Choroid plexus epithelial cell (primary cell): ENCODE results near the gene CST9L.

Source experiments
- DNase-seq: peaks from one replicate; pipeline ENCODE4 v3.0.0-alpha.2; 2010; ENCODE audit warnings: low read depth
- H3K4me3 ChIP-seq: 2 replicates; pipeline ENCODE4 v1.5.1; 2011; ENCODE audit warnings: low read depth, mild to moderate bottlenecking, control low read depth, low read length, moderate library complexity
- CTCF ChIP-seq: conservative IDR thresholded peaks from 2 replicates; pipeline ENCODE4 v1.5.1; 2011; ENCODE audit warnings: low read depth, mild to moderate bottlenecking, control low read depth, inconsistent platforms, low read length, moderate library complexity

Gene CST9L

GRCh38 chr20:23568320-23568970, at the start of gene CST9L:
TSS of gene CST9L (minus strand) at chr20:23568484. CDS start at chr20:23568450, 34 bp downstream.
- no peak within 1 kb of the TSS for H3K4me3 ChIP-seq
- TF ChIP-seq CTCF = no peak
- DNase-seq = no peak

- TF ChIP-seq CTCF = no peak
- no peak overlapping the region for H3K4me3 ChIP-seq
- DNase-seq = no peak
These were observed 45.9 kb upstream of the CST9L start for GRCh38 chr20:23614163-23614562.

DNA sequence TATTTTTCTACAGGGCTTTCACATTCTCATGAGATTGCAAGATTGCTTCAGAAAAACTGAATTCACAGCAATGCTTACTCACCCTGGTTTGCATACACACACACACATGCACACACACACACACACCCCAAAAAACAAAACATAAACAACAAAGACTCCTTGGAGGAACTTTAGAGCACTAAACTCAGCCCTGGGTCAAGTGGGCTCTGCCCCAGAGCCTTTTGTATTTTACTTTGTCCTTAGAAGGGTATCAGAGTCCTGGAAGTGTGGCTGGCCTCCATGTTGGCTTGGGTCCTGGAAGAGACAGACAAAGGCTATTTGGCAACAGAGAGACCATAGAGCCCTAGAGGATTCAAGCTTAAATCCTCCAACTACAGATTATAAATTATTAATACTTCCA, 45.4 kb upstream of the CST9L start:
- no peak for DNase-seq
- TF ChIP-seq CTCF = no peak
- H3K4me3 ChIP-seq = no peak overlapping the region

- DNase-seq = no peak
- TF ChIP-seq CTCF = no peak
- H3K4me3 ChIP-seq = no peak overlapping the region
These were observed 44.1 kb upstream of the CST9L start for GRCh38 chr20:23612396-23612795.

DNA sequence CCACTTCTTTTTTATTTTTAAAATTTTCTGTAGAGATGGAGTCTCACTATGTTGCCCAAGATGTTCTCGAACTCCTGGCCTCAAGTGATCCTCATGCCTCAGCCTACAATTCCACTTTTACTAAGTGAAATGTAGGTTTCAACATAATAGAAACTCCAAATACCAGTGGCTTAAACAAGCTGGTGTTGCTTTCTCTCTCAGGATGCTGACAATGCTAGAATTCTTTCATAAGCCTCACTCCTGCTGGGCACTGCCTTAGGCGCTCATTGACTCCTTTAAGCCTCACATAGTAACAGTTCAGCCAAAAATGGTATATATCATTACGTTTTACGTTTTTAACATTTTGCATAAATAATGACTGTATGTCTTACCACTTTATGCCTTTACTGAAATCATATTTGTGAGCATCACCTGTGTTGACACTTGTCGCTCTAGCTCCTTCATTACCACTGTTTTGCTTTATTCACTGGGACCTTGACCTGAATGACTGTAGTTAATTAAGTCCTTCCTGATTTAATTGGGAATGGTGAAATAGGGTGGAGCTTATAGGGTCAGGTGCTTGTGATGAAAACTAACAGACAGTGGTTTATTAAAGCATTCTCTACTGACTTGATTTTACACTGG, 41.3 kb upstream of the CST9L start:
- no peak overlapping the region for H3K4me3 ChIP-seq
- DNase-seq = peak; percentile 57
- no peak for TF ChIP-seq CTCF

DNA sequence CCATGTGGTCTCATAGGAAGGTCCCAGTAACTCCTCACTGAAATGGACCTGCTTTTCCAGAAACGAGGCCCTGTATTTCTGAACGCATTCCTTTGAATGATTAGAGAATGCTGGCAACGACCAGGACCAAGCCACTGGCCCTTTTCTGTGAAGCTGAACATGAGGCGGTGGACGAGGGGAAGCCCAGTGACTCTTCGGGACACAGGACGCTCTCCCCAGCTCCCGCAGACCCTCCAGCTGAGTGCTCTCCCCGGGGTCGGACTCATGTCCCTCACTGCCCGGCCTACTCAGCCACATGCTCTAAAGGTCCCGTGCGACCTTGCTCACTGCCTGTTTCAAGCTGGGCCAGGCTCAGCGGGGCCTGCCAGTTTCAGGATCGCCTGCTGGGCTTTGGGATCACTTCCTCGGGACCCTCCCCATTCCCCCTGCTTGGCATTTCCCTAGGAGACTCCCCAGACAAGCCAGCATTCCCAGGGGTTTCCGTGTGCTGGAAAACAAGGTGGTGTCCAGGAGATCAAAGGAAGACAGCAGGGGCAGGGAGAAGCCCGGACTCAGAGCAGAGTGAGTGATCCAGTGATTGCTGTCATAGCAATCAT, 40.1 kb upstream of the CST9L start:
- H3K4me3 ChIP-seq = no peak overlapping the region
- no peak for TF ChIP-seq CTCF
- DNase-seq = no peak
